Thyroid gland (tissue), 4 donors: ENCODE data around the gene GOLGA6D.

Experiments used
- POLR2A ChIP-seq, 2 donors: fragments of 450-650 bp; IDR thresholded peaks; one replicate each; pipeline ENCODE4 v1.6.1; 2017; ENCODE audit warnings: antibody characterized with exemption in 2 of 2, mild to moderate bottlenecking in 2 of 2, moderate library complexity in 1 of 2
- TF ChIP-seq, protein P1 (sequence below), 6 experiments: fragments of 200-600 bp in 3 of 6; fragments of 450-650 bp in 3 of 6; sonication (generic) in 3 of 6; IDR thresholded peaks; one replicate each; pipeline ENCODE4 v1.5.1; 2016 to 2019; ENCODE audit warnings: antibody characterized with exemption in 6 of 6, mild to moderate bottlenecking in 2 of 6, inconsistent platforms in 1 of 6, moderate library complexity in 1 of 6

DNA sequence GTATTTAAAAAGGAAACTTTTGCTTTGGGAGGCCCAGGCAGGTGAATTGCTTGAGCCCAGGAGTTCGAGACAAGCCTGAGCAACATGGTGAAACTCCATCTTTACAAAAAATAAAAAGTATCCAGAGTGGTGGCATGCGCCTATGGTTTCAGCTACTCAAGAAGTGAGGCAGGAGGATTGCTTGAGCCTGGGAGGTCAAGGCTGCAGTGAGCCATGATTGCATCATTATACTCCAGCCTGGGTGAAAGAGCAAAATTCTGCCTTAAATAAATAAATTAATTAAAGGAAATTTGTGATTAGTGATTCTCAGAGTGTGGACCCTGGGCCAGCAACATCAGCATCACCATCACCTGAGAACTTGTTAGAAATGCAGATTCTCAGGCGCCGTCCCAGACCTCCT is 43.3 kb downstream of the GOLGA6D start:
- TF ChIP-seq, protein P1, sequence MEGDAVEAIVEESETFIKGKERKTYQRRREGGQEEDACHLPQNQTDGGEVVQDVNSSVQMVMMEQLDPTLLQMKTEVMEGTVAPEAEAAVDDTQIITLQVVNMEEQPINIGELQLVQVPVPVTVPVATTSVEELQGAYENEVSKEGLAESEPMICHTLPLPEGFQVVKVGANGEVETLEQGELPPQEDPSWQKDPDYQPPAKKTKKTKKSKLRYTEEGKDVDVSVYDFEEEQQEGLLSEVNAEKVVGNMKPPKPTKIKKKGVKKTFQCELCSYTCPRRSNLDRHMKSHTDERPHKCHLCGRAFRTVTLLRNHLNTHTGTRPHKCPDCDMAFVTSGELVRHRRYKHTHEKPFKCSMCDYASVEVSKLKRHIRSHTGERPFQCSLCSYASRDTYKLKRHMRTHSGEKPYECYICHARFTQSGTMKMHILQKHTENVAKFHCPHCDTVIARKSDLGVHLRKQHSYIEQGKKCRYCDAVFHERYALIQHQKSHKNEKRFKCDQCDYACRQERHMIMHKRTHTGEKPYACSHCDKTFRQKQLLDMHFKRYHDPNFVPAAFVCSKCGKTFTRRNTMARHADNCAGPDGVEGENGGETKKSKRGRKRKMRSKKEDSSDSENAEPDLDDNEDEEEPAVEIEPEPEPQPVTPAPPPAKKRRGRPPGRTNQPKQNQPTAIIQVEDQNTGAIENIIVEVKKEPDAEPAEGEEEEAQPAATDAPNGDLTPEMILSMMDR (IDR thresholded peaks at IDR 0.05), result no peak
- no peak for TF ChIP-seq POLR2A (IDR thresholded peaks at IDR 0.05)
